B cell (primary cell): Measurements from ENCODE around the gene NDFIP1. TPM values are rescaled to one million over a fixed set of nuclear protein-coding genes. Genes with fewer than 3 reads are reported as not detected.

Experiments used
- ATAC-seq: fragments of 200-7000 bp; cut with Tn5 transposase; one replicate; pipeline ENCODE4 v1.10.0; 2021; ENCODE audit warnings: low read depth, mild to moderate bottlenecking, moderate number of reproducible peaks, moderate library complexity
- CTCF ChIA-PET: fragments of 350-600 bp; sonication (Branson Sonifier 250); formaldehyde crosslinking; loops from one replicate; lab custom pipeline; 2021; ENCODE audit warnings: antibody characterized with exemption, inconsistent platforms; lab: Charles Lee
- POLR2A ChIA-PET: fragments of 350-600 bp; sonication (Branson Sonifier 250); formaldehyde crosslinking; loops from one replicate; lab custom pipeline; 2021; ENCODE audit warnings: antibody characterized with exemption; lab: Charles Lee
- DNase-seq: peaks from one replicate; pipeline ENCODE4 v3.0.0; 2013
- H2AFZ ChIP-seq: 2 replicates; pipeline ENCODE4 v1.6.1; 2012; ENCODE audit warnings: mild to moderate bottlenecking, low read depth, low read length; ENCODE audit not compliant: insufficient read depth, poor library complexity, severe bottlenecking
- H3K27ac ChIP-seq, 2 donors: 1 replicate in 1 of 2; 2 replicates in 1 of 2; pipeline ENCODE4 v1.5.1; 2012 to 2013; ENCODE audit warnings: low read length in 2 of 2, mild to moderate bottlenecking in 2 of 2, moderate library complexity in 1 of 2
- H3K27me3 ChIP-seq, 4 experiments: fragments of 200-600 bp in 1 of 4; sonication (generic) in 1 of 4; replicated peaks in 1 of 4; 1 replicate in 2 of 4; 2 replicates in 2 of 4; pipeline versions ENCODE4 v1.6.1 to v1.7.0; 2013 to 2016; ENCODE audit warnings: low read length in 3 of 4, mild to moderate bottlenecking in 2 of 4, mixed read lengths in 1 of 4, moderate library complexity in 1 of 4; ENCODE audit not compliant: insufficient read depth in 4 of 4, control insufficient read depth in 3 of 4; ENCODE audit errors: control extremely low read depth in 1 of 4
- H3K36me3 ChIP-seq, 2 experiments: replicated peaks in 1 of 2; 1 replicate in 1 of 2; 2 replicates in 1 of 2; pipeline versions ENCODE4 v1.6.1 to v1.7.1; 2013; ENCODE audit warnings: low read length in 1 of 2; ENCODE audit not compliant: insufficient read depth in 2 of 2, control insufficient read depth in 1 of 2; ENCODE audit errors: control extremely low read depth in 1 of 2, extremely low read depth in 1 of 2
- H3K4me1 ChIP-seq, 2 donors: fragments of 200-600 bp in 1 of 2; sonication (generic) in 1 of 2; 1 replicate in 1 of 2; 2 replicates in 1 of 2; pipeline versions ENCODE4 v1.5.1 to v1.6.1; 2013 to 2017; ENCODE audit warnings: low read length in 2 of 2; ENCODE audit not compliant: control insufficient read depth in 2 of 2, insufficient read depth in 2 of 2
- H3K4me2 ChIP-seq: replicated peaks from 2 replicates; pipeline ENCODE3; 2012; ENCODE audit warnings: mild to moderate bottlenecking, low read depth, low read length; ENCODE audit not compliant: poor library complexity, severe bottlenecking
- H3K4me3 ChIP-seq, 5 experiments: fragments of 200-600 bp in 1 of 5; sonication (generic) in 1 of 5; 1 replicate in 3 of 5; 2 replicates in 2 of 5; pipeline versions ENCODE4 v1.5.1 to v1.7.0; 2011 to 2016; ENCODE audit warnings: low read length in 4 of 5, mild to moderate bottlenecking in 4 of 5, low read depth in 2 of 5, control low read depth in 1 of 5, moderate library complexity in 1 of 5; ENCODE audit not compliant: insufficient read depth in 1 of 5; ENCODE audit errors: control extremely low read depth in 1 of 5, extremely low read depth in 1 of 5
- H3K79me2 ChIP-seq: fragments of 200-600 bp; sonication (generic); one replicate; pipeline ENCODE4 v1.6.0; 2016; ENCODE audit warnings: low read length; ENCODE audit not compliant: control insufficient read depth, insufficient read depth
- H3K9ac ChIP-seq: fragments of 200-600 bp; sonication (generic); 2 replicates; pipeline ENCODE4 v1.6.1; 2017; ENCODE audit warnings: mild to moderate bottlenecking, low read length, moderate library complexity
- H3K9me3 ChIP-seq, 3 donors: one replicate each; pipeline versions ENCODE4 v1.6.1 to v1.7.1; 2013; ENCODE audit warnings: low read length in 2 of 3; ENCODE audit not compliant: control insufficient read depth in 2 of 3, insufficient read depth in 1 of 3; ENCODE audit errors: control extremely low read depth in 1 of 3
- H4K20me1 ChIP-seq: 2 replicates; pipeline ENCODE4 v1.6.0; 2012; ENCODE audit warnings: mild to moderate bottlenecking, low read length; ENCODE audit not compliant: insufficient read depth, control insufficient read depth, poor library complexity, severe bottlenecking
- H3K27ac Mint-ChIP-seq: one replicate; pipeline ENCODE4 v1.8.0; 2021; ENCODE audit warnings: mixed read lengths
- H3K27me3 Mint-ChIP-seq: one replicate; pipeline ENCODE4 v1.8.0; 2021; ENCODE audit warnings: mixed read lengths
- H3K4me1 Mint-ChIP-seq: one replicate; pipeline ENCODE4 v1.8.0; 2021; ENCODE audit warnings: mixed read lengths
- H3K4me3 Mint-ChIP-seq: one replicate; pipeline ENCODE4 v1.8.0; 2021; ENCODE audit warnings: mixed read lengths
- H3K9me3 Mint-ChIP-seq: one replicate; pipeline ENCODE4 v1.8.0; 2022; ENCODE audit warnings: mixed read lengths; ENCODE audit not compliant: insufficient read depth
- CTCF ChIP-seq: fragments of 200-600 bp; IDR thresholded peaks from one replicate; pipeline ENCODE4 v1.8.0; 2022; ENCODE audit warnings: antibody characterized with exemption, mild to moderate bottlenecking
- EZH2 ChIP-seq: IDR thresholded peaks from 2 replicates; pipeline ENCODE4 v1.6.1; 2012; ENCODE audit warnings: borderline replicate concordance, low read depth, mild to moderate bottlenecking, moderate library complexity, low read length; ENCODE audit not compliant: insufficient read depth, poor library complexity, severe bottlenecking
- WGBS: methylation state at CpG from one replicate; pipeline ENCODE4 v1.1.5; 2013; ENCODE audit warnings: missing lambda C conversion rate; ENCODE audit not compliant: insufficient coverage; 5-methylcytosine and 5-hydroxymethylcytosine counted together
- intact Hi-C: fragments of 100-400 bp; cut with micrococcal nuclease; formaldehyde crosslinking; loops from one replicate; pipeline ENCODE4 v1.10.0; 2022
- polyA plus RNA-seq: library from polyadenylated mRNA; depleted of rRNA; stranded (reverse); fragments of >200 nt; gene quantifications from 2 replicates; pipeline ENCODE4 v1.2.3, GENCODE V29; 2012
- total RNA-seq, 2 donors: library from RNA; stranded (reverse); fragments of 120-200 nt in 1 of 2; gene quantifications; 1 replicate in 1 of 2; 2 replicates in 1 of 2; pipeline versions ENCODE4 v1.2.3 to v1.2.4, GENCODE V29; 2013 to 2022

Gene NDFIP1
- total and polyA plus RNA-seq, 2 donors (not counting 1 experiment from before 2014, with no cell fraction given) = 10.6 to 34.6 TPM

DNA sequence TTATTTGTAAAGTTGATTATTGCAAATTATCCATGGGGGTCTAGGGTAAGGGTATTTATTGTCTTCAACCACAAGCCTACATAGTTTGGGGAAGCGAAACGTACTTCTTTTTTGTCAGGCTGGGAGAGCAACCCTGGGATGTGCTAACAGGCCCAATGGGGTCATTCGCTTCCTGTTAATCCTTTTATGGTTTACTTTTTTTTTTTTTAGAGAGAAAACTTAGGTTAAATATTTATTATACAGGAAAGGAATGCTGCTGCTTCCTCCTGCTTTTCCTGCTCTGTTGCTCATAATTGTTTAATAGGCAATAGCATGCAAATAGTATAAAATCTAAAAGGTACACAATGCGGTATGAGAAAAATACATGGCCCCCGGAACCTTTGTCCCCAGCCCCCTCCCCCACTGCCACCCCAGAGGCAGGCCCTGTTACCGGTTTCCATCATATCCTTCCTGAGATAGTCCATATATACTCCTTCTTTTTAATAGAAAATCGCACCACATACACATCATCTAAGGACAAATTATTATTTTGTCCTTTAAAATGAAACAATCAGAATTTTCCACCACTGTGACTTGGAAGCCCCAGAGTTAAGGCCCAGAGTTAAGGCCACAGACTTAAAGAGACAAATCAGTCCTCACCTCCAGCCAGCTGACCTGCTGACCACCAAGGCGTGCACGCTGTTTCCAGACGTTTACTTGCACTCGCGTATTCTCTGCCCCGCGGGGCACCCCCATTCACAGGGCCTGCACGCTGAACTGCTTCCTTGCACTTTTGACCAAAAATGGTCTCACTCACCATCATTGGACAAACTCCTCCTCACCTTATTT, 83.9 kb downstream of the NDFIP1 start:
- Histone ChIP-seq H3K27me3 (peaks cover 0 to 4% (median 1%) of the 10 kb centered on the region in 4 experiments), H4K20me1 (no peaks in the 10 kb centered on the region), H3K9ac (no peak overlapping the region), H3K79me2 (no peaks in the 10 kb centered on the region), H3K4me2 (no peak overlapping the region), H2AFZ (no peak overlapping the region), H3K9me3 (no peaks in the 10 kb centered on the region), H3K27ac (no peak overlapping the region), H3K4me3 (no peak overlapping the region), H3K4me1 (no peaks in the 10 kb centered on the region), H3K36me3 (no peaks in the 10 kb centered on the region)
- ChIA-PET POLR2A (no interaction called here), CTCF (no interaction called here)
- 94% methylated on average over 11 of the region's 15 CpGs for WGBS
- no peak for ATAC-seq
- no peak for DNase-seq
- TF ChIP-seq EZH2 (no peak), CTCF (no peak)
- intact Hi-C loops = no loop called here
- H3K4me3 Mint-ChIP-seq = no peak overlapping the region
- H3K27me3 Mint-ChIP-seq = peaks cover 14% of the 10 kb centered on the region
- no peaks in the 10 kb centered on the region for H3K4me1 Mint-ChIP-seq
- H3K9me3 Mint-ChIP-seq = no peaks in the 10 kb centered on the region
- H3K27ac Mint-ChIP-seq = no peak overlapping the region

DNA sequence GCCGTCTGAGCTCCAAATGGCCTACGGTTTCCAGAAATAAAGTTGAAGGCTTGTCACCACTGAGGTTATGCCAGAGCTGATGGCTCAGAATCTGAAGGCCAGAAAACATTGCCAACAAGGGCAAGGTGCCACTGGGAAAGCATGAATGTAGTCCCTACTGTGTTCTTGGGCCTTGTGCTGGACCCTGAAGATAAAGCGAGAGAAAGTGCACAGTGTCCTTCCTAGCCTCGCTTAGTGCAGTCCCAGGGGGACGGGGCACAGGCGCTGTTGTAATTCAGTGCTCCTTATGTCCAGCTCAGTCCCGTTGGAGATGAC, 84.5 kb downstream of the NDFIP1 start:
- CTCF ChIA-PET = no interaction called here
- no peak overlapping the region for H2AFZ ChIP-seq
- intact Hi-C loops = no loop called here
- no peak overlapping the region for H3K27ac Mint-ChIP-seq
- no peaks in the 10 kb centered on the region for H3K4me1 ChIP-seq
- H3K27me3 Mint-ChIP-seq = peaks cover 14% of the 10 kb centered on the region
- H3K4me3 Mint-ChIP-seq = no peak overlapping the region
- DNase-seq = no peak
- H3K27me3 ChIP-seq = peaks cover 0 to 2% (median 0%) of the 10 kb centered on the region in 4 experiments
- no peaks in the 10 kb centered on the region for H4K20me1 ChIP-seq
- no peaks in the 10 kb centered on the region for H3K79me2 ChIP-seq
- TF ChIP-seq EZH2 = no peak
- TF ChIP-seq CTCF = no peak
- POLR2A ChIA-PET = no interaction called here
- H3K4me2 ChIP-seq = no peak overlapping the region
- ATAC-seq = no peak
- H3K36me3 ChIP-seq = no peaks in the 10 kb centered on the region
- H3K27ac ChIP-seq = no peak overlapping the region
- no peaks in the 10 kb centered on the region for H3K4me1 Mint-ChIP-seq
- no peaks in the 10 kb centered on the region for H3K9me3 ChIP-seq
- H3K4me3 ChIP-seq = no peak overlapping the region
- no peaks in the 10 kb centered on the region for H3K9me3 Mint-ChIP-seq
- 91% methylated on average over 4 of the region's 7 CpGs for WGBS
- no peak overlapping the region for H3K9ac ChIP-seq
